OCI-LY7 (cell line): ENCODE data around the gene CHST7. TPM values are rescaled to one million over a fixed set of nuclear protein-coding genes. Genes with fewer than 3 reads are reported as not detected.

Source experiments
- BruUV-seq: library from RNA; stranded (reverse); fragments of 400-500 nt; replicated peaks from 2 replicates; lab custom pipeline; 2021; lab: Mats Ljungman, UMichigan
- CTCF ChIA-PET: fragments of 300-600 bp; sonication (Branson Sonifier 250); formaldehyde crosslinking; loops from one replicate; lab custom pipeline; 2022; ENCODE audit warnings: antibody characterized with exemption; ENCODE audit not compliant: unreplicated experiment; lab: Charles Lee
- POLR2A ChIA-PET: fragments of 300-600 bp; sonication (Branson Sonifier 250); formaldehyde crosslinking; loops from one replicate; lab custom pipeline; 2022; ENCODE audit warnings: antibody characterized with exemption; lab: Charles Lee
- DNase-seq: peaks from one replicate; pipeline ENCODE4 v3.0.0-alpha.2; 2015; ENCODE audit warnings: low spot score
- H2AFZ ChIP-seq: fragments of 200-600 bp; sonication (generic), shearing (Covaris generic); 2 replicates; pipeline ENCODE4 v1.6.1; 2014; ENCODE audit warnings: mild to moderate bottlenecking, antibody characterized with exemption, low read length, moderate library complexity
- H3K27ac ChIP-seq: fragments of 200-600 bp; sonication (generic); 2 replicates; pipeline ENCODE4 v1.5.1; 2014; ENCODE audit warnings: mixed run types, low read depth, mild to moderate bottlenecking, moderate library complexity, low read length, inconsistent platforms; ENCODE audit not compliant: poor library complexity, severe bottlenecking
- H3K36me3 ChIP-seq: fragments of 200-600 bp; sonication (generic); 2 replicates; pipeline ENCODE4 v1.6.1; 2014; ENCODE audit warnings: mild to moderate bottlenecking, antibody characterized with exemption, low read length, moderate library complexity, mixed read lengths; ENCODE audit not compliant: insufficient read depth
- H3K4me1 ChIP-seq: fragments of 200-600 bp; sonication (generic); 2 replicates; pipeline ENCODE4 v1.5.1; 2014; ENCODE audit warnings: mild to moderate bottlenecking, low read length; ENCODE audit not compliant: insufficient read depth, poor library complexity, severe bottlenecking
- H3K4me2 ChIP-seq: fragments of 200-600 bp; sonication (generic); 2 replicates; pipeline ENCODE4 v1.6.1; 2014; ENCODE audit warnings: mild to moderate bottlenecking, low read length
- H3K4me3 ChIP-seq: fragments of 200-600 bp; sonication (generic); 2 replicates; pipeline ENCODE4 v1.5.1; 2014; ENCODE audit warnings: mild to moderate bottlenecking, low read depth, low read length; ENCODE audit not compliant: poor library complexity, severe bottlenecking
- H3K79me2 ChIP-seq: fragments of 200-600 bp; sonication (generic); 2 replicates; pipeline ENCODE4 v1.6.1; 2016; ENCODE audit warnings: low read depth, mild to moderate bottlenecking, low read length, moderate library complexity, mixed read lengths; ENCODE audit not compliant: insufficient read depth
- H3K9me2 ChIP-seq: fragments of 200-600 bp; sonication (generic); 2 replicates; pipeline ENCODE4 v1.6.1; 2016; ENCODE audit warnings: mild to moderate bottlenecking, low read length, mixed read lengths; ENCODE audit not compliant: insufficient read depth
- H3K9me3 ChIP-seq: fragments of 200-600 bp; sonication (generic); 2 replicates; pipeline ENCODE4 v1.6.1; 2014; ENCODE audit warnings: mild to moderate bottlenecking, mixed run types, low read length, mixed read lengths
- H4K20me1 ChIP-seq: fragments of 200-600 bp; sonication (generic); 2 replicates; pipeline ENCODE4 v1.6.1; 2014; ENCODE audit warnings: mild to moderate bottlenecking, antibody characterized with exemption, low read length, moderate library complexity, mixed read lengths; ENCODE audit not compliant: insufficient read depth
- EZH2phosphoT487 ChIP-seq: fragments of 200-600 bp; sonication (generic); IDR thresholded peaks from 2 replicates; pipeline ENCODE4 v1.6.1; 2018; ENCODE audit warnings: low read depth, borderline replicate concordance, mild to moderate bottlenecking, mixed run types, antibody characterized with exemption, low read length, moderate library complexity, mixed read lengths
- intact Hi-C: fragments of 100-400 bp; cut with micrococcal nuclease; formaldehyde crosslinking; loops from one replicate; pipeline ENCODE4 v1.10.0; 2022; ENCODE audit not compliant: unreplicated experiment
- total RNA-seq, 2 experiments: library from RNA; depleted of rRNA in 1 of 2; stranded (reverse); fragments of >200 nt in 1 of 2; shearing (Covaris generic) in 1 of 2; gene quantifications; 2 replicates each; pipeline ENCODE4 v1.2.3, GENCODE V29; 2014 to 2022
- TF ChIP-seq, protein P1 (sequence below): fragments of 200-600 bp; sonication (generic); conservative IDR thresholded peaks from 2 replicates; pipeline ENCODE4 v1.5.1; 2014; ENCODE audit warnings: mild to moderate bottlenecking, antibody characterized with exemption, low read length, moderate library complexity, mixed read lengths

Gene CHST7
- total RNA-seq, 2 experiments from 2014 or later = 2.0 to 5.3 TPM

DNA sequence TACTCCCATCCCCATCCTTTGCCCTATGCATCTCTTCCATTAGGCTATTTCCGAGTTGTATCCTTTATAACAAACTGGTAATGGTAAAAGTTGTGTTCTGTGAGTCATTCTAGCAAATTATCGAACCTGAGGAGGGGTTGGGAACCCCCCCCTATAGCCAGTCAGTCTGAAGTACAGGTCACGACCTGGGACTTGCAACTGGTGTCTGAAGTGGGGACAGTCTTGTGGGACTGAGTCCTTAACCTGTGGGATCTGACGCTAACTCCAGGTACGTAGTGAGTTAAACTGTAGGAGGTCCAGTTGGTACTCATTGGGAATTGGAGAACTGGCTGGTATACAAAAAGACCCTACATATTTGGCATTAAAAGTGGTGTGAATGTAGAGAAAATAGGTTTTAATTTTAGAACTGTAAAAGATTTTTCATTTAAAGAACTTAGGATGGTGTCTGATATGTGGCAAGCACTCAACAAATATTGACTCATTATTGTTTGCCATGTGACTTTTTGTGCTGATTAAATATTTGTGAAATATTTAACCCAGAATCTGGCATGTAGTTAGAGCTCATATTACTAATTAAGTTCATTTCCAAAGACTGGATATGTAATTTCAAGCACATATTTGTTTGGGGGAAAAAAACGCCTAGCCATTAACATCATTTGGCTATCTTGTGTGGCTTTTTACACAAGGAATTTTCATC is 50.7 kb downstream of the CHST7 start:
- Histone ChIP-seq H4K20me1 (no peaks in the 10 kb centered on the region), H3K27ac (no peak overlapping the region), H3K79me2 (no peaks in the 10 kb centered on the region), H3K9me2 (no peaks in the 10 kb centered on the region), H3K4me1 (peaks cover 25% of the 10 kb centered on the region), H3K9me3 (no peaks in the 10 kb centered on the region), H3K4me2 (no peak overlapping the region), H3K4me3 (no peak overlapping the region), H2AFZ (no peak overlapping the region), H3K36me3 (peaks cover 55% of the 10 kb centered on the region)
- BruUV-seq = no TSS peak
- ChIA-PET CTCF (no interaction called here), POLR2A (no interaction called here)
- intact Hi-C loops = no loop called here
- no peak for TF ChIP-seq EZH2phosphoT487
- TF ChIP-seq, protein P1, sequence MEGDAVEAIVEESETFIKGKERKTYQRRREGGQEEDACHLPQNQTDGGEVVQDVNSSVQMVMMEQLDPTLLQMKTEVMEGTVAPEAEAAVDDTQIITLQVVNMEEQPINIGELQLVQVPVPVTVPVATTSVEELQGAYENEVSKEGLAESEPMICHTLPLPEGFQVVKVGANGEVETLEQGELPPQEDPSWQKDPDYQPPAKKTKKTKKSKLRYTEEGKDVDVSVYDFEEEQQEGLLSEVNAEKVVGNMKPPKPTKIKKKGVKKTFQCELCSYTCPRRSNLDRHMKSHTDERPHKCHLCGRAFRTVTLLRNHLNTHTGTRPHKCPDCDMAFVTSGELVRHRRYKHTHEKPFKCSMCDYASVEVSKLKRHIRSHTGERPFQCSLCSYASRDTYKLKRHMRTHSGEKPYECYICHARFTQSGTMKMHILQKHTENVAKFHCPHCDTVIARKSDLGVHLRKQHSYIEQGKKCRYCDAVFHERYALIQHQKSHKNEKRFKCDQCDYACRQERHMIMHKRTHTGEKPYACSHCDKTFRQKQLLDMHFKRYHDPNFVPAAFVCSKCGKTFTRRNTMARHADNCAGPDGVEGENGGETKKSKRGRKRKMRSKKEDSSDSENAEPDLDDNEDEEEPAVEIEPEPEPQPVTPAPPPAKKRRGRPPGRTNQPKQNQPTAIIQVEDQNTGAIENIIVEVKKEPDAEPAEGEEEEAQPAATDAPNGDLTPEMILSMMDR = no peak
- DNase-seq = no peak

- no peaks in the 10 kb centered on the region for H3K79me2 ChIP-seq
- TF ChIP-seq, protein P1 = no peak
- no peak for TF ChIP-seq EZH2phosphoT487
- H3K9me3 ChIP-seq = no peaks in the 10 kb centered on the region
- peak overlapping the region; percentile 40 for H3K27ac ChIP-seq
- peaks cover 43% of the 10 kb centered on the region for H3K36me3 ChIP-seq
- intact Hi-C loops = no loop called here
- no peak overlapping the region for H2AFZ ChIP-seq
- no TSS peak for BruUV-seq
- H3K4me2 ChIP-seq = 0 out of 2 replicates have a peak overlapping the region, but pooled peaks have one; percentile 23
- H3K4me3 ChIP-seq = no peak overlapping the region
- DNase-seq = peak; percentile 58
- peaks cover 30% of the 10 kb centered on the region for H3K4me1 ChIP-seq
- no peaks in the 10 kb centered on the region for H3K9me2 ChIP-seq
- CTCF ChIA-PET = no interaction called here
- H4K20me1 ChIP-seq = no peaks in the 10 kb centered on the region
- POLR2A ChIA-PET = no interaction called here
Measured at GRCh38 chrX:46626566-46626965, 53.0 kb downstream of the CHST7 start.

DNA sequence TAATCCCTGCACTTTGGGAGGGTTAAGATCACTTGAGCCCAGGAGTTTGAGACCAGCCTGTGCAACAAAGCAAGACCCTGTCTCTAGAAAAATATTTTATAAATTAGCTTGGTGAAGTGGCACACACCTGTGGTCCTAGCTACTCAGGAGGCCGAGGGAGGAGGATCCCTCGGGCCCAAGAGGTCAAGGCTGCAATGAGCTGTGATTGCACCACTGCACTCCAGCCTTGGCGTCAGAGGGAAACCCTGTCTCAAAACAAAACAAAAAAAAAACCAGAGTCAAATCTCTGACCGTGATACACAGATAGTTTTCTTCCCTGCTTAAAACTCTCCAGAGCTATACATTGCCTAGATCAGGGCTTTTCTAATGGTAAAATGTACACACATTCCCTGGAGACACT is 53.5 kb downstream of the CHST7 start:
- DNase-seq = no peak
- intact Hi-C loops = no loop called here
- ChIA-PET CTCF (no interaction called here), POLR2A (no interaction called here)
- peak overlapping the region; percentile 40 for H3K27ac ChIP-seq
- TF ChIP-seq EZH2phosphoT487 = no peak
- TF ChIP-seq, protein P1 = no peak
- no peak overlapping the region for H2AFZ ChIP-seq
- no peaks in the 10 kb centered on the region for H3K79me2 ChIP-seq
- peaks cover 39% of the 10 kb centered on the region for H3K36me3 ChIP-seq
- no peaks in the 10 kb centered on the region for H4K20me1 ChIP-seq
- H3K9me2 ChIP-seq = no peaks in the 10 kb centered on the region
- H3K4me2 ChIP-seq = 0 out of 2 replicates have a peak overlapping the region, but pooled peaks have one; percentile 23
- no peaks in the 10 kb centered on the region for H3K9me3 ChIP-seq
- no TSS peak for BruUV-seq
- H3K4me3 ChIP-seq = no peak overlapping the region
- peaks cover 30% of the 10 kb centered on the region for H3K4me1 ChIP-seq
